Activated naive CD4-positive, alpha-beta T cell treated with Interleukin-2 at 50 U/mL for 16 hours (primary cell): Measurements from ENCODE around the gene AJUBA.
A peak's percentile ranks its signal among the peaks of the same experiment; 100 is the strongest.

Experiments used
- DNase-seq: peaks from one replicate; pipeline ENCODE4 v3.0.0-alpha.2; 2020

The AJUBA gene

GRCh38 chr14:22929961-22930364 is 52.4 kb downstream of the AJUBA start:
- no peak for DNase-seq

GRCh38 chr14:22929104-22929960 is 53.0 kb downstream of the AJUBA start, which contains the start of gene PRMT5:
Gene PRMT5 (minus strand): TSS chr14:22929376. CDS start chr14:22929361, 15 bp downstream.
- DNase-seq = peak; percentile 98

- peak; percentile 5 for DNase-seq
These were observed 53.9 kb downstream of the AJUBA start for GRCh38 chr14:22928237-22929103.

GRCh38 chr14:22926316-22926715 is 56.0 kb downstream of the AJUBA start:
- DNase-seq = no peak

GRCh38 chr14:22925513-22925912 is 56.8 kb downstream of the AJUBA start:
- no peak for DNase-seq

- DNase-seq = no peak
These were observed 58.6 kb downstream of the AJUBA start for GRCh38 chr14:22923746-22924145.

- no peak for DNase-seq
These were observed 60.1 kb downstream of the AJUBA start for GRCh38 chr14:22922294-22922693.
